HG03103 (cell line): Measurements from ENCODE around the gene TNN.

ENCODE experiments used
- ATAC-seq: cut with Tn5 transposase; IDR thresholded peaks from one replicate; pipeline ENCODE4 v1.9.1; 2021; ENCODE audit warnings: low read depth; ENCODE audit not compliant: unreplicated experiment

TNN gene

GRCh38 chr1:175197531-175197930 is 129.9 kb downstream of the TNN start:
- ATAC-seq: no peak
